ENCODE results near the gene BBOF1.

Gene BBOF1

GRCh38 chr14:74038020-74038859 is 19.1 kb downstream of the BBOF1 start:
- TF ChIP-seq POLR2AphosphoS5 (IDR thresholded peaks at IDR 0.05; ENCODE audit: borderline replicate concordance, low read depth, low read length) (no peak), FOXP2 (optimal IDR thresholded peaks at IDR 0.05; ENCODE audit: control extremely low read depth, extremely low read length, insufficient read depth) (no peak), EZH2 (IDR thresholded peaks at IDR 0.05) (no peak)
- H3K27ac ChIP-seq: no peak overlapping the region
- H3K4me3 ChIP-seq: no peak overlapping the region
- H3K9me3 ChIP-seq (ENCODE audit: low read depth, low read length): no peaks in the 10 kb centered on the region
- H3K36me3 ChIP-seq (ENCODE audit: insufficient read depth, low read length): no peaks in the 10 kb centered on the region
- no peak overlapping the region for H3K9ac ChIP-seq (ENCODE audit: insufficient read length)
- peak; percentile 60 for DNase-seq (ENCODE audit: low read depth, low spot score)

GRCh38 chr14:74042296-74042695 is 23.1 kb downstream of the BBOF1 start:
- H3K9ac ChIP-seq (ENCODE audit: insufficient read length): no peak overlapping the region
- H3K36me3 ChIP-seq (ENCODE audit: insufficient read depth, low read length): no peaks in the 10 kb centered on the region
- TF ChIP-seq EZH2 (IDR thresholded peaks at IDR 0.05) (no peak), FOXP2 (optimal IDR thresholded peaks at IDR 0.05; ENCODE audit: control extremely low read depth, extremely low read length, insufficient read depth) (no peak), POLR2AphosphoS5 (IDR thresholded peaks at IDR 0.05; ENCODE audit: borderline replicate concordance, low read depth, low read length) (no peak)
- no peaks in the 10 kb centered on the region for H3K9me3 ChIP-seq (ENCODE audit: low read depth, low read length)
- no peak for DNase-seq (ENCODE audit: low read depth, low spot score)
- H3K4me3 ChIP-seq: no peak overlapping the region
- no peak overlapping the region for H3K27ac ChIP-seq

- TF ChIP-seq POLR2AphosphoS5 (IDR thresholded peaks at IDR 0.05; ENCODE audit: borderline replicate concordance, low read depth, low read length): no peak
- no peak for TF ChIP-seq FOXP2 (optimal IDR thresholded peaks at IDR 0.05; ENCODE audit: control extremely low read depth, extremely low read length, insufficient read depth)
- no peak for TF ChIP-seq EZH2 (IDR thresholded peaks at IDR 0.05)
- Histone ChIP-seq H3K36me3 (ENCODE audit: insufficient read depth, low read length) (no peaks in the 10 kb centered on the region), H3K4me3 (no peak overlapping the region), H3K9ac (ENCODE audit: insufficient read length) (no peak overlapping the region), H3K9me3 (ENCODE audit: low read depth, low read length) (no peaks in the 10 kb centered on the region), H3K27ac (no peak overlapping the region)
- DNase-seq (ENCODE audit: low read depth, low spot score): no peak
Measured at GRCh38 chr14:74045522-74045921, 26.4 kb downstream of the BBOF1 start.

- H3K9me3 ChIP-seq (ENCODE audit: low read depth, low read length): no peaks in the 10 kb centered on the region
- H3K36me3 ChIP-seq (ENCODE audit: insufficient read depth, low read length): no peaks in the 10 kb centered on the region
- no peak overlapping the region for H3K27ac ChIP-seq
- DNase-seq (ENCODE audit: low read depth, low spot score): no peak
- TF ChIP-seq POLR2AphosphoS5 (IDR thresholded peaks at IDR 0.05; ENCODE audit: borderline replicate concordance, low read depth, low read length): no peak
- no peak for TF ChIP-seq EZH2 (IDR thresholded peaks at IDR 0.05)
- no peak for TF ChIP-seq FOXP2 (optimal IDR thresholded peaks at IDR 0.05; ENCODE audit: control extremely low read depth, extremely low read length, insufficient read depth)
- no peak overlapping the region for H3K4me3 ChIP-seq
- H3K9ac ChIP-seq (ENCODE audit: insufficient read length): no peak overlapping the region
Measured at GRCh38 chr14:74048281-74048680, 29.1 kb downstream of the BBOF1 start.

DNA sequence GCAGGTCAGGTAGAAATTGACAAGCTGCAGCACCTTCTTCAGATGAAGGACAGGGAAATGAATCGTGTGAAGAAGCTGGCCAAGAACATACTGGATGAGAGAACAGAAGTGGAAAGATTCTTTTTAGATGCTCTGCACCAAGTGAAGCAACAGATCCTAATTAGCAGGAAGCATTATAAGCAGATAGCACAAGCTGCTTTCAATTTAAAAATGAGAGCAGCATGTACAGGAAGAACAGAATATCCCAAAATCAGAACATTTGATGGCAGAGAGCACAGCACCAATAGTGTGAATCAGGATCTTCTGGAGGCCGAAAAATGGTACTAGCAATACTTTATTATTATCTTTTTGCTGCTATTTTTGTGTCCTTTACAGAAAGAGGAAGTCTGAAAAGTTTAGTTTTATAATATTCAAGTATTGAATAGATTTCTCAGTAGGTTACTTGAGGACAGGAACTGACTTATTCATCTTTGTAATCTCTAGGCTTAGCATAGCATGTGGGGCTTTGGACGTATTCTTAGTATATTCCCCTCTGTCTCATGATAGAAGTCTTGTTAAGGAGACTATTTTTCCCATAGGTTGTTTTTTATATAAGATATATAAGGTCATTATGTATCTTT is 30.8 kb downstream of the BBOF1 start:
- Histone ChIP-seq H3K4me3 (no peak overlapping the region), H3K36me3 (ENCODE audit: insufficient read depth, low read length) (no peaks in the 10 kb centered on the region), H3K9ac (ENCODE audit: insufficient read length) (no peak overlapping the region), H3K27ac (no peak overlapping the region), H3K9me3 (ENCODE audit: low read depth, low read length) (no peaks in the 10 kb centered on the region)
- TF ChIP-seq EZH2 (IDR thresholded peaks at IDR 0.05) (no peak), FOXP2 (optimal IDR thresholded peaks at IDR 0.05; ENCODE audit: control extremely low read depth, extremely low read length, insufficient read depth) (no peak), POLR2AphosphoS5 (IDR thresholded peaks at IDR 0.05; ENCODE audit: borderline replicate concordance, low read depth, low read length) (no peak)
- no peak for DNase-seq (ENCODE audit: low read depth, low spot score)

- no peak overlapping the region for H3K27ac ChIP-seq
Measured at GRCh38 chr14:74062809-74063150, 43.6 kb downstream of the BBOF1 start.

DNA sequence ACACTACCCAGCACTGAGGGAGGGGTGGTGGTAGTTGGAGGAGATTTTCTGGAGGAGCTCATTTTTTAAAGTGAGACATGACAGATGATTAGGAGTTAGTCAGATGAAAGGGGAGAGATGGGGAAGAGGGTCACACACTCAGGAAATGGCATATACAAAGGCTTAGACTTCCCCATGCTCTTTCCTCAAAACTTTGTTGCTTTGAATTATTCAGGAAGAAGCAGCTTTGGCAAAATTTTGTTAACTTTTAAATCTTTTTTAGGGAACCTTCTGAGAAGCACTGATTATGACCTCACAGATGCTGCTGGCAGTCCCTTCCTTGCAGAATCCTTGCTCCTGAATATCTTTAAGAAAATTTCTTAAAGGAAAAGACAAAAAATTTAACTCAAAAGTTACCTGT is 45.3 kb downstream of the BBOF1 start:
- Histone ChIP-seq H3K9me3 (ENCODE audit: low read depth, low read length) (no peaks in the 10 kb centered on the region), H3K4me3 (no peak overlapping the region), H3K27ac (no peak overlapping the region), H3K9ac (ENCODE audit: insufficient read length) (no peak overlapping the region), H3K36me3 (ENCODE audit: insufficient read depth, low read length) (no peaks in the 10 kb centered on the region)
- TF ChIP-seq POLR2AphosphoS5 (IDR thresholded peaks at IDR 0.05; ENCODE audit: borderline replicate concordance, low read depth, low read length) (no peak), EZH2 (IDR thresholded peaks at IDR 0.05) (no peak), FOXP2 (optimal IDR thresholded peaks at IDR 0.05; ENCODE audit: control extremely low read depth, extremely low read length, insufficient read depth) (no peak)
- no peak for DNase-seq (ENCODE audit: low read depth, low spot score)

More at GRCh38 chr14:74062809-74063150, 43.6 kb downstream of the BBOF1 start:
- TF ChIP-seq FOXP2 (optimal IDR thresholded peaks at IDR 0.05; ENCODE audit: control extremely low read depth, extremely low read length, insufficient read depth) (no peak), EZH2 (IDR thresholded peaks at IDR 0.05) (no peak)
- no peaks in the 10 kb centered on the region for H3K9me3 ChIP-seq (ENCODE audit: low read depth, low read length)
- no peak overlapping the region for H3K9ac ChIP-seq (ENCODE audit: insufficient read length)
- no peak for DNase-seq (ENCODE audit: low read depth, low spot score)
- no peak overlapping the region for H3K4me3 ChIP-seq
- no peaks in the 10 kb centered on the region for H3K36me3 ChIP-seq (ENCODE audit: insufficient read depth, low read length)

GRCh38 chr14:74064883-74065282 is 45.7 kb downstream of the BBOF1 start:
- H3K9me3 ChIP-seq (ENCODE audit: low read depth, low read length): no peaks in the 10 kb centered on the region
- H3K27ac ChIP-seq: no peak overlapping the region
- H3K4me3 ChIP-seq: no peak overlapping the region
- H3K36me3 ChIP-seq (ENCODE audit: insufficient read depth, low read length): no peaks in the 10 kb centered on the region
- TF ChIP-seq FOXP2 (optimal IDR thresholded peaks at IDR 0.05; ENCODE audit: control extremely low read depth, extremely low read length, insufficient read depth) (no peak), EZH2 (IDR thresholded peaks at IDR 0.05) (no peak), POLR2AphosphoS5 (IDR thresholded peaks at IDR 0.05; ENCODE audit: borderline replicate concordance, low read depth, low read length) (no peak)
- H3K9ac ChIP-seq (ENCODE audit: insufficient read length): no peak overlapping the region
- DNase-seq (ENCODE audit: low read depth, low spot score): no peak
